H1 (cell line): Measurements from ENCODE around the gene HES1. TPM values are rescaled to one million over a fixed set of nuclear protein-coding genes. Genes with fewer than 3 reads are reported as not detected.

Experiments used
- BACH1 ChIP-seq: IDR thresholded peaks from 2 replicates; pipeline ENCODE4 v1.6.1; 2012; ENCODE audit warnings: low read length, improper control_type of control experiment
- CTBP2 ChIP-seq: IDR thresholded peaks from 2 replicates; pipeline ENCODE4 v1.7.0; 2011; ENCODE audit warnings: borderline replicate concordance, mild to moderate bottlenecking, moderate library complexity, mixed read lengths, low read length; ENCODE audit not compliant: insufficient read depth, insufficient read length
- EGR1 ChIP-seq: IDR thresholded peaks from 2 replicates; pipeline ENCODE4 v1.6.1; 2011; ENCODE audit warnings: low read depth, low read length, borderline replicate concordance
- PHF8 ChIP-seq: fragments of 200-600 bp; sonication (generic); conservative IDR thresholded peaks from 2 replicates; pipeline ENCODE4 v1.7.1; 2012; ENCODE audit warnings: low read depth, mild to moderate bottlenecking, inconsistent platforms, low read length, moderate library complexity
- RBBP5 ChIP-seq: IDR thresholded peaks from 2 replicates; pipeline ENCODE4 v1.7.1; 2012; ENCODE audit warnings: low read depth, mild to moderate bottlenecking, inconsistent platforms, low read length, moderate library complexity, borderline replicate concordance
- SRF ChIP-seq: IDR thresholded peaks from 2 replicates; pipeline ENCODE4 v1.6.1; 2011; ENCODE audit warnings: mild to moderate bottlenecking, low read depth, low read length, moderate library complexity
- TAF1 ChIP-seq: IDR thresholded peaks from 2 replicates; pipeline ENCODE4 v1.6.1; 2011; ENCODE audit warnings: mild to moderate bottlenecking, low read depth, low read length
- ZNF274 ChIP-seq: IDR thresholded peaks from 2 replicates; pipeline ENCODE4 v1.7.0; 2012; ENCODE audit warnings: low read length, borderline replicate concordance; ENCODE audit errors: extremely low read depth
- polyA plus RNA-seq, 7 experiments: library from polyadenylated mRNA; depleted of rRNA in 3 of 7; stranded (reverse) in 5 of 7; unstranded in 2 of 7; fragments of >200 nt in 5 of 7; fragments of 200-250 nt in 2 of 7; gene quantifications; 1 replicate in 5 of 7; 2 replicates in 1 of 7; 4 replicates in 1 of 7; pipeline versions ENCODE4 v1.2.1 to v1.2.3, GENCODE V29; 2011 to 2013; ENCODE audit warnings: missing spikeins in 2 of 7, mixed read lengths in 2 of 7
- total RNA-seq: library from RNA; stranded (reverse); fragmentation: NEBNext Ultra II Directional; extraction: Animal tissue kit (Norgen Biotek cat#: 25700); gene quantifications from 2 replicates; pipeline ENCODE4 v1.2.1, GENCODE V29; 2021
- TF ChIP-seq, protein P1 (sequence below): IDR thresholded peaks from 2 replicates; pipeline ENCODE4 v1.6.1; 2012; ENCODE audit warnings: inconsistent platforms

The HES1 gene
- total and polyA plus RNA-seq, 2 of the 8 experiments (the other 6 are each of a cell fraction or from before 2014, with no cell fraction given) = 7.9 to 12.9 TPM

GRCh38 chr3:194134231-194134756 is 1.7 kb upstream of the HES1 start (continued):
- TF ChIP-seq SRF (no peak), EGR1 (no peak), ZNF274 (no peak), RBBP5 (peak; percentile 29; the same call in 1 of the 2 replicates), PHF8 (peak; percentile 33; the same call in 1 of the 2 replicates), TAF1 (0 out of 2 replicates have a peak, but pooled peaks have one; percentile 41), CTBP2 (no peak), BACH1 (no peak)
- TF ChIP-seq, protein P1, sequence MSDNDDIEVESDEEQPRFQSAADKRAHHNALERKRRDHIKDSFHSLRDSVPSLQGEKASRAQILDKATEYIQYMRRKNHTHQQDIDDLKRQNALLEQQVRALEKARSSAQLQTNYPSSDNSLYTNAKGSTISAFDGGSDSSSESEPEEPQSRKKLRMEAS = 0 out of 2 replicates have a peak, but pooled peaks have one; percentile 25
